Measurements from ENCODE around the gene SPARCL1.

DNA sequence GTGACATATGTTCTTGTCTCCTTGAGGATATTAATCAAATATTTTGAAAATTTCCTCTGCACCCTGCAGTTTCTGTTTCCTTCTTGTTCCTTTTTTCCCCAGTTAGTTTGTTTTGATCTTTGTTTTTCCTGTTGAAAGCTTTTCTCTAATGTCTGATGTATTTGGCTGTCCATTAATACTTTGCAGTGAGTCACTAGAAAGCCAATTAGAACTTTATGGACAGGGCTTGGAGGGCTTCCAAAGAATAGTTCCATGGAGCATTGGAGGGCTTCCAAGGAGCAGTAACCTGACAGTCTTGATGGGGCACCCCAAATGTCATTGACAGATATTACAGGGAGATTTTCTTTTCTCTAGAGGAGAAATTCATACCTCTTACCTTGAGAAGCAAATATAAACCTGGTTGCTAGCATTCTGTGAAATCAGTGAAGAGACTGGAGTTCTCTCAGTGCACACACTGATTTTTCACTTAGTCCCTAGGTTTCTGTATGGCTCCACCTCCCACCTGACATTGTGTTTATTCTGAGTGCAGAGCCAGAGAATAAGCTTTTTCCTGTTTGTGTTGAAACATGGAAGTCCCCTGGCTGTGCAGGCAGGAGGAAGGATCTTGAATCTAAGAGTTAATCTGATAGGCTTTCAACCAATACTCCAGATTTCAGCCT is 26.5 kb downstream of the SPARCL1 start:
- TF ChIP-seq MYC (IDR thresholded peaks at IDR 0.05; ENCODE audit: borderline replicate concordance, low read length): no peak
- TF ChIP-seq NPAS2 (CRISPR knock-in tag; IDR thresholded peaks at IDR 0.05; ENCODE audit: borderline replicate concordance): no peak
- TF ChIP-seq, protein P1, sequence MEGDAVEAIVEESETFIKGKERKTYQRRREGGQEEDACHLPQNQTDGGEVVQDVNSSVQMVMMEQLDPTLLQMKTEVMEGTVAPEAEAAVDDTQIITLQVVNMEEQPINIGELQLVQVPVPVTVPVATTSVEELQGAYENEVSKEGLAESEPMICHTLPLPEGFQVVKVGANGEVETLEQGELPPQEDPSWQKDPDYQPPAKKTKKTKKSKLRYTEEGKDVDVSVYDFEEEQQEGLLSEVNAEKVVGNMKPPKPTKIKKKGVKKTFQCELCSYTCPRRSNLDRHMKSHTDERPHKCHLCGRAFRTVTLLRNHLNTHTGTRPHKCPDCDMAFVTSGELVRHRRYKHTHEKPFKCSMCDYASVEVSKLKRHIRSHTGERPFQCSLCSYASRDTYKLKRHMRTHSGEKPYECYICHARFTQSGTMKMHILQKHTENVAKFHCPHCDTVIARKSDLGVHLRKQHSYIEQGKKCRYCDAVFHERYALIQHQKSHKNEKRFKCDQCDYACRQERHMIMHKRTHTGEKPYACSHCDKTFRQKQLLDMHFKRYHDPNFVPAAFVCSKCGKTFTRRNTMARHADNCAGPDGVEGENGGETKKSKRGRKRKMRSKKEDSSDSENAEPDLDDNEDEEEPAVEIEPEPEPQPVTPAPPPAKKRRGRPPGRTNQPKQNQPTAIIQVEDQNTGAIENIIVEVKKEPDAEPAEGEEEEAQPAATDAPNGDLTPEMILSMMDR (IDR thresholded peaks at IDR 0.05): no peak

All from A549 (cell line).